HG03457 (cell line): ENCODE results near the gene RHAG.
"Not testable (repeated sequence)": the region's sequence is repeated elsewhere in the genome, so short reads cannot be mapped to it uniquely, and the experiment has no call there.

Source experiments
- ATAC-seq: cut with Tn5 transposase; IDR thresholded peaks from one replicate; pipeline ENCODE4 v1.9.1; 2021; ENCODE audit warnings: moderate number of reproducible peaks; ENCODE audit not compliant: unreplicated experiment

RHAG gene

GRCh38 chr6:49635978-49636712, 494 bp downstream of the RHAG start:
- no peak for ATAC-seq

GRCh38 chr6:49635480-49635879, 1.2 kb downstream of the RHAG start:
- ATAC-seq: no peak

- ATAC-seq: no peak
Measured at GRCh38 chr6:49634836-49635218, 1.8 kb downstream of the RHAG start.

- no peak for ATAC-seq
Measured at GRCh38 chr6:49634092-49634835, 2.4 kb downstream of the RHAG start.

GRCh38 chr6:49633541-49633940, 3.1 kb downstream of the RHAG start:
- no peak for ATAC-seq

- ATAC-seq: no peak
Measured at GRCh38 chr6:49632727-49633126, 3.9 kb downstream of the RHAG start.

GRCh38 chr6:49629485-49630088, 7.1 kb downstream of the RHAG start:
- ATAC-seq: not testable (repeated sequence)

GRCh38 chr6:49626811-49627210, 9.8 kb downstream of the RHAG start:
- ATAC-seq: no peak

GRCh38 chr6:49618257-49618656, 18.4 kb downstream of the RHAG start:
- no peak for ATAC-seq

- not testable (repeated sequence) for ATAC-seq
Measured at GRCh38 chr6:49614144-49614543, 22.5 kb downstream of the RHAG start.

- ATAC-seq: no peak
Measured at GRCh38 chr6:49609285-49609684, 27.4 kb downstream of the RHAG start.

GRCh38 chr6:49608275-49608674, 28.4 kb downstream of the RHAG start:
- ATAC-seq: not testable (repeated sequence)

- ATAC-seq: no peak
Measured at GRCh38 chr6:49607391-49607982, 29.2 kb downstream of the RHAG start.

- ATAC-seq: peak; percentile 88
Measured at GRCh38 chr6:49606721-49607390, 29.8 kb downstream of the RHAG start.

- ATAC-seq: not testable (repeated sequence)
Measured at GRCh38 chr6:49604080-49604479, 32.6 kb downstream of the RHAG start.

- not testable (repeated sequence) for ATAC-seq
Measured at GRCh38 chr6:49587262-49587661, 49.4 kb downstream of the RHAG start.

GRCh38 chr6:49582529-49582928, 54.1 kb downstream of the RHAG start:
- no peak for ATAC-seq

- no peak for ATAC-seq
Measured at GRCh38 chr6:49579649-49580048, 57.0 kb downstream of the RHAG start.

- ATAC-seq: no peak
Measured at GRCh38 chr6:49576618-49577017, 60.0 kb downstream of the RHAG start.

- ATAC-seq: no peak
Measured at GRCh38 chr6:49570474-49571079, 66.1 kb downstream of the RHAG start.

GRCh38 chr6:49565855-49566254, 70.8 kb downstream of the RHAG start:
- no peak for ATAC-seq
